Measurements from ENCODE around the gene VPS54.

VPS54 gene

GRCh38 chr2:64008434-64009009 lies 10.7 kb downstream of the VPS54 start:
- TF ChIP-seq CTCF (IDR thresholded peaks at IDR 0.05) = no peak

GRCh38 chr2:64007924-64008323 lies 11.3 kb downstream of the VPS54 start:
- TF ChIP-seq CTCF (IDR thresholded peaks at IDR 0.05) = no peak

GRCh38 chr2:64005707-64006356 lies 13.4 kb downstream of the VPS54 start:
- TF ChIP-seq CTCF (IDR thresholded peaks at IDR 0.05) = no peak

GRCh38 chr2:64003239-64003638 lies 16.0 kb downstream of the VPS54 start:
- no peak for TF ChIP-seq CTCF (IDR thresholded peaks at IDR 0.05)

GRCh38 chr2:64001382-64002101 lies 17.7 kb downstream of the VPS54 start:
- no peak for TF ChIP-seq CTCF (IDR thresholded peaks at IDR 0.05)

GRCh38 chr2:64000630-64001381 lies 18.4 kb downstream of the VPS54 start:
- TF ChIP-seq CTCF (IDR thresholded peaks at IDR 0.05) = no peak

GRCh38 chr2:63999049-63999448 lies 20.2 kb downstream of the VPS54 start:
- TF ChIP-seq CTCF (IDR thresholded peaks at IDR 0.05) = no peak

Data from LNCAP (cell line).